NB4 (cell line): ENCODE data around the gene SLC39A11.

Experiments used
- DNase-seq: peaks from one replicate; pipeline ENCODE4 v3.0.0; 2010; ENCODE audit warnings: low read depth
- H3K4me3 ChIP-seq: one replicate; pipeline ENCODE4 v1.5.1; 2011; ENCODE audit warnings: mild to moderate bottlenecking, low read depth, low read length, moderate library complexity
- CTCF ChIP-seq: IDR thresholded peaks from one replicate; pipeline ENCODE4 v1.5.1; 2012; ENCODE audit warnings: low read depth, low read length
- MAX ChIP-seq: IDR thresholded peaks from 2 replicates; pipeline ENCODE4 v1.6.1; 2011; ENCODE audit warnings: low read depth, low read length
- MYC ChIP-seq: IDR thresholded peaks from 2 replicates; pipeline ENCODE4 v1.6.1; 2011; ENCODE audit warnings: low read depth, low read length
- POLR2A ChIP-seq: IDR thresholded peaks from 2 replicates; pipeline ENCODE4 v1.6.1; 2011; ENCODE audit warnings: mild to moderate bottlenecking; ENCODE audit not compliant: insufficient read length; ENCODE audit errors: extremely low read depth

SLC39A11 gene

GRCh38 chr17:73052923-73053322 lies 39.6 kb downstream of the SLC39A11 start:
- no peak overlapping the region for H3K4me3 ChIP-seq
- DNase-seq: no peak
- no peak for TF ChIP-seq POLR2A
- no peak for TF ChIP-seq MYC
- no peak for TF ChIP-seq MAX

GRCh38 chr17:73050797-73051196 lies 41.7 kb downstream of the SLC39A11 start:
- TF ChIP-seq POLR2A: no peak
- no peak for TF ChIP-seq CTCF
- TF ChIP-seq MYC: no peak
- TF ChIP-seq MAX: no peak
- DNase-seq: no peak
- no peak overlapping the region for H3K4me3 ChIP-seq

- H3K4me3 ChIP-seq: no peak overlapping the region
- TF ChIP-seq MYC (no peak), MAX (no peak), POLR2A (no peak), CTCF (no peak)
- DNase-seq: no peak
Observed at GRCh38 chr17:73048170-73048569, 44.3 kb downstream of the SLC39A11 start.

- DNase-seq: no peak
- TF ChIP-seq CTCF (no peak), MYC (no peak), POLR2A (no peak), MAX (no peak)
- no peak overlapping the region for H3K4me3 ChIP-seq
Observed at GRCh38 chr17:73045724-73046123, 46.8 kb downstream of the SLC39A11 start.

GRCh38 chr17:73043686-73044581 lies 48.6 kb downstream of the SLC39A11 start:
- no peak for TF ChIP-seq CTCF
- no peak for TF ChIP-seq MAX
- no peak for TF ChIP-seq POLR2A
- TF ChIP-seq MYC: no peak
- no peak for DNase-seq
- H3K4me3 ChIP-seq: no peak overlapping the region
